Stimulated activated CD8-positive, alpha-beta memory T cell treated with anti-CD3 and anti-CD28 coated beads, Interleukin-2, amount 100 ng/mL, for 48 hours (primary cell): Measurements from ENCODE around the gene PGA5.

Experiments used
- DNase-seq, 2 donors: peaks; one replicate each; pipeline ENCODE4 v3.0.0-alpha.2; 2020; ENCODE audit warnings: low read depth in 2 of 2

The PGA5 gene

DNA sequence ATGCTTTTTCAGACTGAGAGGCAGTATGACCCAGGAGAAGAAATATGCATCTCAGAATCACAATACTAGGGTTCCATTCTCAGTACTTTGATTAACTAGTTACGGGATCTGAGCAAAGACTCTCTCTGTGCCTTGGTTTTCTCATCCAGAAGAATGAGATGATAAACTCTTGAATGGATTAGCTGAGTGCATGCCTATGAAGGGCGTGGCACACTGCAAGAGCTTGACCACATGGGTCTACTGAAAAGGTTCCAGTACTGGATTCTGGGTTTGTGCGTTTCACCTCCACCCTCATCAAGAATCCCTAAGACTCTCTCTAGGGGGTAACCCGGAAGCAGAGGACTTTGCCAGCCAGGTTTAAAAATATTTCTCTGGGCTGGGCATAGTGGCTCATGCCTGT, 25.6 kb downstream of the PGA5 start:
- DNase-seq: no peak

DNA sequence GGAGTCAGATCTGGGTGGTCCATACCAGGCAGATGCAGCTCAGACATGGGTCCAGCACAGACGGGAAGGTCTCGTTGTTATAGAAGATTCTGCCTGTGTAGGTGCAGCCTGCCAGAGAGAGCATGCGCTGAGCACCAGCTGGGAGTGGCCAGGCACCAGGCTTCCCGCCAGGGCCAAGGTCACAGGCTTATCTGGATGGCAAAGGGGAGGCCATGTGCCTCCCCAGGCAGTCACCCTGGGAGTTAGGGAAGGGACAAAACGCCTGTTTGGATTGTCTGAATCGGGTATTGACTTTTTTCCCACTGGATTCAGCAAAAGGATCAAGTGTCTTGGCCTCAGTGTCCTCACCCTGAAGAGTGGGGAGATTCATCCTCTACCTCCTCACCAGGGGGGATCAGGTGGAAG, 26.5 kb downstream of the PGA5 start:
- no peak for DNase-seq

DNA sequence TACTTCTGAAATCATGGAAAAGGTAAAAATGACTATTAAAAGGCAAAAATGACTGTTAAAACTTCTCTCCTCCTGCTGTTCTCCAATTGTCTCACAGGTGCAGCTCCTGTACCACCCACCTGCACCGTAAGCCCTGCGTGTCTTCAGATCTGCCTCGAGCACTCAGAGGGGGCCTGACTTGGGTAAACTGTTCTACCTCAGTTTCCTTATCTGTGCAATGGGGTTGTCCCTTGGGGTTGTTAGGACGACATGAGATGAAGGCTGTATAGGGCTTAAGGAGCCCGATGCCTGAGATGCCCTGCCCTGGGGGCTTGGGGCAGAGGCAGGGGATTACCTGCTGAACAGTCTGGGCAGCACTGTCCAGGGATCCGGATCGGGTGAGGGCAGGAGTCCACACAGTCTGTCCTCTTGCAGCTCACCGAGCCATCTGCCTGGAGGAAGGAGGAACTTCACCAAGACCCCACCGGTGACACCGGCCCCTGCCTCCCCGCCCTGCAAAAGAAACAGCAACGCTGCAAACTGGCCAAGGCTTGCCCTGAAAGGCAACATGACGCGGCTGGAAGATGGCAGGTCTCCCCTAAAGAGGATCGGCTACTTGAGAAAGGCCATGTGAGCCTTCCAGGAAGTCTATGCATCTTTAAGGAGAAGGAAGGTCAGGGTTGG, 27.7 kb downstream of the PGA5 start:
- no peak for DNase-seq

DNA sequence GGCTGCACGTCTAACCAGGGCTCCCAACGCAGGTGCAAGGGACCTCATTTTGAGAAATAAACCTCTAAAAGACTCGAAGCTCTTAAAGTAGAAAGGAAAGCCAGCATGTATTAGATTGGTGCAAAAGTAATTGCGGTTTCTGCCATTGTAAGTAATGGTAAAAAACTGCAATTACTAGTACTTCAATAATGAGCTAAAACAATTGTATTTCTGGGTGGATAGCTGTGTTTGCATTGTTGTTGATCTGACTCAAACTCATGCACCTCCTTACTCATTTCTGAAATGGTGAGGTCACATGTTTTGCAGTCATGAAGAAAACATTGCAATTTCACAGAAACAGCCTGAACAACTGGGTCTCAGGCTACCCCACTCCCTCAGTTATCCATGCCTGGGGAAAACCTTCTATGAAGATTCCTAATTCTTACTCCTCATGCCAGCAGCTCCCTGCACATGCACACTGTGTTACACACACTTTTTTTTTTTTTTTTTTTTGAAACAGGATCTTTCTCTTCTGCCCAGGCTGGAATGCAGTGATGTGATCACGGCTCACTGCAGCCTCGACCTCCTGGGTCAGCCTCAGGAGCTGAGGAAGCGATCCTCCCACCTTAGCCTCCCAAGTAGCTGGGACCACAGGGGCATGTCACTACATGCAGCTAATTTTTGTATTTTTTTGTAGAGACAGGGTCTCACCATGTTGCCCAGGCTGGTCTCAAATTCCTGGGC, 29.5 kb downstream of the PGA5 start:
- no peak for DNase-seq

DNA sequence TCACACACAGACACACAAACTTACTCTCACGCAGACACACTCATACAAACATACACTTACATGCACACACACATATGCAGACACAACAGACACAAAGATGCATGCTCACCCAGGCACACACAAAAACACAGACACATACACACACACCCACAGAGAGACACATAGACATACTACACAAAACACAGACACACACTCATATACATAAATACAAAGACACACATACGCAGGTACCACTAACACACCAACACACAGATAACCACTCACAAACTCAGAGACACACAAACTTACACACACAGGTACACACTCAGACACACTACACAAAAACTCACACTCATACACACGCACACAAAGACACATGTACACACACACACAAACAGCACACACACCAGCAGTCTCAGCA, 31.8 kb downstream of the PGA5 start:
- no peak for DNase-seq

DNA sequence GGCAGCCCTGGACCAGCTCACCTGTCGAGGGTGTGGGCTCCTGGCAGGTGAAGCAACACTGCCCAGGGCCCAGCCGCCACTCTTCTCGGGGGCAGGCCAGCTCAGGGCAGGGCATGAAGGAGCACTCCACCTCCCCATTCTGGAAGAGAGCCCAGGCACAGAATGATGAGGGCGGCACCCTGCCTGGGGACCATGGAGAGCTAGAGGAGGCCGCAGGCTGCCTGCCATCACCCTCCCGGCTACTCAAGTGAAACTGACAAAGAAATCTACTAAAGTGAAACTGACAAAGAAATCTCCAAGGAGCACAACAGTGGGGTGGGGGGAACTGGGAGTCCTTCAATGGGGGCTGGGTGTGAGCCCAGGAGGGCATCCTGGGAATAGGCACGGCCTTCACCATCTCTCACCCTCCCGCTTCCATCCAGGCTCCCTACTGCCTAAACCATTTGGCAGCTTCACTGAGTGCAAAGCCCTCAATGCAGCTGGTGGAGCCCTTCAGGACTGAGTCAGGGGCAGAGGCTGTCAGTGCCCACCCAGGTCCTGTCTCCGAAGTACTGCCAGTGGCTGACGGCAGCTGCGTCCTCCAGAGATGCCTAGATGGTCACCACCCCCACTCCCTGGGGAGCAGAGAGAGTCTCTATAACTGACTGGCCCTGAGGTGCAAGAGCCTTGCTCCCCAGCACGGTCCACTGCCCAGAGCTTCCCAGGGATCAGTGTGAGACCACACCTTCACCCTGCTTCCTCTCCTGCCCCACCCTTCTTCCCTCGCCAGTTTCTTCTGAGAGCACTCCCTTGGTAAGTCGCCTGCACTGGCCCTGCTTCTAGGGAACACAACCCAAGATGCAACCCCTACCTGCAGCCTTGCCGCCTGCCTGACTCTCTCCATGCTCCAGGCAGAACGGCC, 32.5 kb downstream of the PGA5 start:
- no peak for DNase-seq

DNA sequence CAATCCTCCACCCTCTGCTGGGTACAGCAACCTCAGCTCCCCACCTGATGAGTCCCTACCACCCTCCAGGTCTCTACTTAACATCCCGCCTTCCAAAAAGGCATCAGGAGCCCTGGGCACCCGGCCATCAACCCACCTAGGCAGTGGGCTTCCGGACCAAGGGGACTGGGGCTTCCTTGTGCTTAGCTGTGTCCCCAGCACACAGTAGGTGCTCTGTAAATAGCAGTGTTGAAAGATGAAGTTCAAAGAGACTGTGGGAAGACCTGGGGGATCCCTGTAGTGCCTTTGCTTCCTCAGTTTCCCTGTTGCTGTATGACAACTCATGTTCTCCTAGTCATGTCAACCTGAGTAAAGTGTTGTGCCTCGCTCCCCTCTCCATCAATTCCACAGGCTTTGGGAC, 33.1 kb downstream of the PGA5 start:
- DNase-seq: no peak

DNA sequence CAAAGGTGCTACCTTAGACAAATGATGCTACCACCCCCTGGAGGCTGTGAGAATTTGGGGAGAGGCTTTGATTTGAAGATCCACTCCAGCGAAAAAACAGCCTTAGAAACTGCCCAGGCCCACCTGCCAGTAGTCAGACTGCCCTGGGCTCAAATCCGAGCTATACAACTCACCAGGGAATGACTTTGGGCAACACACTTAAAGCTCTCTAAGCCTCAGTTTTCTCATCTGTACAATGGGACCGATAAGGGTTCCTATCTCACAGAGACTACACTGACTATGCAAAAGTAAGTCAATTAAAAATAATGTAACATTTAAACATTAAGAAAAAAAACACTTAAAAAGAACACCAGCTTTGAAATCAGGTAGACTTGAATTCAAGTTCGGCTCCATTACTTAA, 34.2 kb downstream of the PGA5 start:
- no peak for DNase-seq

DNA sequence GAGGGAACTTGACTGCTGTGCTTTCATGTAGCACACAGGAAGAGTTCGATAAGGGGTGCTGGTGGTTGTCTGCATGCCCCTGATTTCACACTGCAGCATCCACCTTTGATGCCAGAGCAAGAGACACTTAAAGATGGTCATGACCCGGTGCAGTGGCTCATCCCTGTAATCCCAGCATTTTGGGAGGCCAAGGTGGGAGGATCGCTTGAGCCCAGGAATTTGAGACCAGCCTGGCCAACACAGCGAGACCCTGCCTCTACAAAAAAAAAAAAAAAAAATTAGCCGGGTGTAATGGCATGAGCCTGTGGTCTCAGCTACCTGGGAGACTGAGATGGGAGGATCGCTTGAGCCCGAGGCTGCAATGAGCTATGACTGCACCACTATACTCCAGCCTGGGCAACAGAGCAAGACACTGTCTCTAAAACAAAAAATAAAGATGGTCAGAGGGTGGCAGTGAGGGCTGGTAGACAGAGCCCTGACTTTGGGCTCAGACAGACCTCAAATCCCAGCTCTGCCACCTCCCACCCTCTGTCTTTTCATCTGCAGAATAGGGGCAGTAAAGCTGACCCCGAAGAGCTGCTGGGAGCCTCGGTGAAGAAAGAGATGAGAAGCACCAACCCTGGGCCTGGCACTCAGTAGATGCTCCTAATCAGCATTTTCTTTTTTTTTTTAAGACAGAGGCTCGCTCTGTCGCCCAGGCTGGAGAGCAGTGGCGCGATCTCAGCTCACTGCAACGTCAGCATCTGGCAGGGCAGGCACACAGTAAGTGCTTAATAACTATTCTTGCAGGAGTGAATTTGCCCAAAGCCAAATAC, 36.4 kb downstream of the PGA5 start:
- DNase-seq: no peak

DNA sequence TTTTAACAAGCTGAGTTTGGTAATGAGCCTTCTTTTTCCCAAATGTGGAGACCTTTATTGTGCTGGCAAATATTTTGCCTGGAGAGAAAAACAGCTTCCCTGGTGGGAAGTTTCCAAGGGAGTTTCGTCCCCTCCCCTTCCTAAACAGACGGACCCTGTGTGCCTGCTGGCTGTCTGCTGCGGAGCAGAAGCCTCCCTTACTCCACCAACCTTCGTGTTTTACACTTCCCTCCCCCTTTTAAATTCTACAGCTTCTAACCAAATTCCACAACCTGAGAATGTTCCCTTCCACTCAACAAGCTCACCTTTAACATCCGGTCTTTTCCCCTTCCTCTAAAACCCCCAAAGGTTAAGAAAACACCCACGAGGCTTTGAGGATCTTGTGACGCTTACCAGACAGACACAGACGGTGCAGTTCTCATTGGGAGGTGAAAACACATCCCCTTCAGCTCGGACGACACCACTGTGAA, 37.1 kb downstream of the PGA5 start:
- no peak for DNase-seq

DNA sequence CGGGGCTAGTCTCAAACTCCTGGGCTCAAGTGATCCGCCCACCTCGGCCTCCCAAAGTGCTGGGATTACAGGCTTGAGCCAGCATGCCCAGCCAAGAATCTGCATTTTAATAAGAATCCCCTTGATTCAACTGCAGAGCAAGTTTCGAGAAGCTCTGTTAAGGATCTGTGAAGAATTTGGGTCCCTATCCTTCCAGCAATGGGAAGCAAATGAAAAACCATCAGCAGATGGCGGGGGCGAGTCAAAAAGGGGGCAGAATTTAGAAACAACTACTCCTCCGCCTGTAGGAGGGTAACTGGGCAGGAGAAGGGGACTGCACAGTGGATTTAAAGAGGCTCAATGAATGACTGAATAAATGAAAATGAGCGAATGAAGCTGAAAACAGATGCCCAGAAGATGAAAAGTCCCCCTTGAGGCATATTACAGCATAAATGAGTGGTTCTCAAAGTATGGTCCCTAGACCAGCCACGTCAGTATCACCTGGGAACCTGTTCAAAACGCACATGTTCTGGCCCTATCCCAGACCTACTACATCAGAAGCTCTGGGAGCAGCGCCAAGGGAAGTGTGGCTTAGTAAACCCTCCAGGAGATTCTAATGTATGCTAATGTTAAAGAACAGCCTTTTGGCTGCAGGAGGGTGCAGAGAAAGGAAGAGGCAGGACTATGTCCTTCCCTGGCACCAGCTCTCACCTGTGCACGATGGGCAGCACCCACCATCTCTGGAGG, 39.1 kb downstream of the PGA5 start:
- no peak for DNase-seq

DNA sequence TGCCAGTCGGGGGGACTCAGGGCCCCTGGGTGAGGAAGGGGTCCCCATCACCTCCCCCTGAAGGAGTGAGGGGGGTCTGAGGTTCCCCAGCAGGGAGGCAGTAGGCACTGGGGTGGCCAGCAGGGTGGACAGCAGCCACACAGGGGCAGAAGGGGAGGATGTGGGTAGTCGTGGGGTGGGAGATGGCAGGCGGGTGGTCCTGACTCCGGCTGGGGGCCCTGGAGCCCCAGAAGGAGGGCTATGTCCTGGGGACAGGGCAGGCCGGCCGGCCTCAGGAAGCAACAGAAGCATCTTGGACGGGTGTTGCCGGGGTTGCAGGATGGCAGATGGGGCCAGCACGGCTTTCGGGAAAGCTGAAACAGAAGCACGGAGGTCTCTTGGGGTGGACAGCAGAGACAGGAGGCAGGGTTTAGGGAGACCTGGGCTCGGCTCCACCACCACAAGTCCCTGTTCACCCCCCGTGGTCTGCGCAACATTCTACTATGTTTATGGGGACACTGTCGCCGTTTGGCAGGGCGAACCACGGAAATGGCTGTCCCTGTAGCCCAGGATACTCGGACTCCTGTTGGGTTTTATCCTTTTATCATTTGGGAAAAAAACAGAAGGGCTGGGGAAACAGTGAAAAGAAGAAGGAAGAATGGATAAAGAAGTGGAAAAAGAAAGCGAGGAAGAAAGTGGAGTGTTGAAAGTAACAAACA, 40.1 kb downstream of the PGA5 start:
- no peak for DNase-seq

DNA sequence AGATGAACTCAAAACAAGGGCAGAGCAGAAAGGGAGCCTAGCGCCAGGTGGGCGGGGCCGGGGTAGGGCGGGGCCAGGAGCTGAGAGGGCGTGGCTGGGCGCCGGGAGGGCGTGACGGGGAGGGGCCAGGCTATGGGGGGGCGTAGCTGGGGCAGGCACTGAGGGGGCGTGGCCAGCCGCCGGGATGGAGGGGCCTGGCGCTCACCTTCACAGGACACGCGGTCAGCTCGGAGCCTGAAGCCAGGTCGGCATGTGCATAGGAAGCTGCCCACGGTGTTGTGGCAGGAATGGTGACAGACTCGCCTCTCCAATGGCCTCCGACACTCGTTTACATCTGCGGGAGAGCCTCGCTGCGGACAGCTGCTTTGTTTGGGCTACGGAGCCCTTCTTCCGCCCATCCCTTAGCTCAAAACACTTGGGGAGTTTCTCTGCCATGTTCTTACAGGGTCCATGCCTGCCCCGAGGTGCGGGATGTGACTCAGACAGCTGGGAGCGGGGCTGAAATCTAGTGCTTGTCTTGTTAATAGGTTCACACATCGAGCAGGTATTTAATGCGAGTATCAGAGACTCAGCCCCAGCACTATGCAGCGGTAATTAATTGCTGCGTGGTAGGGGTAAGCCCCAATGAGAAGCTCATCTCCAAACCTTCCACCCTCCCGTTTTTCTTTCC, 40.7 kb downstream of the PGA5 start:
- peak; percentile 37 to 52 for DNase-seq

DNA sequence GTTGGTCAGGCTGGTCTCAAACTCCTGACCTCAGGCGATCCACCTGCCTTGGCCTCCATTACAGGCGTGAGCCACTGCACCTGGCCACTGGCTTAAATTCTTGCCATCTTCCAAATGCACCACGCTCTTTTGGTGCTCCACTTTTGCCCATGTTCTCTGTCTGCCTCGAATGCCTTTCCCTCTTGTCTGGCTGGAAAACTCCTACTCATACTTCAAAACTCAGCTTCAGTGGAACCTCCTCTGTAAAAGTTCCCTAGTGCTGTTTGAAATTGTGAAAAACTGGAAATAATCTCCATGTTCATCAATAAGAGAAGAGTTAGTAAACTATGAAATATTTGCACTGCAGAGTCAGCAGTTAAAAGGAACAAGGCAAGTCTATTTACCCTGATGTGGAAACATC, 42.6 kb downstream of the PGA5 start:
- no peak for DNase-seq

DNA sequence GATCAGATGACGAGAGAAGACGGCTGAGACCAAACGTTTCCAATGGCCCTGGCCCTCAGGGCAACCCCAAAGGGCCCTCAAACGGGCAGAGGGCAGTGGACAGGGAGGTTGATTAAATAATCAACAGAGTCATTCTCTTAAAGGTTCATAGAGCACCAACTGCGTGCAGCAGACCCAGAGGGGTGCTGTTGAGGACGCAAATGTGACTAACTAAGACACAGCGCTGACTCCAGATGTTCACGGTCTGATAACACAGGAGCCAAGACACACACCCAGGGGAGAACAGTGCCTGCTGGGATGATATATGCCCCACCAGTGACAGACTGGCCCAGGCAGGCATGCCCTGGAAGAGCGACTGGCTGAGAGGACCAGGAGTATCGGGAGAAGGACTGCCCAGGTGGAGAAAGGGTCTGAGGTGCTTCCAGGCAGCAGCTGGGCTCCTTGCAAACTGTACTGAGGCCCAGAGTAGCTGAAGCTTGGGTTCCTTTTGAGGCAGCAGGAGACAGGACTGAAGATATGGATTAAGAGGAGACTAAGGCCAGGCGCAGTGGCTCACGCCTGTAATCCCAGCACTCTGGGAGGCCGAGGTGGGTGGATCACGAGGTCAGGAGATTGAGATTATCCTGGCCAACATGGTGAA, 46.5 kb downstream of the PGA5 start:
- DNase-seq: no peak

DNA sequence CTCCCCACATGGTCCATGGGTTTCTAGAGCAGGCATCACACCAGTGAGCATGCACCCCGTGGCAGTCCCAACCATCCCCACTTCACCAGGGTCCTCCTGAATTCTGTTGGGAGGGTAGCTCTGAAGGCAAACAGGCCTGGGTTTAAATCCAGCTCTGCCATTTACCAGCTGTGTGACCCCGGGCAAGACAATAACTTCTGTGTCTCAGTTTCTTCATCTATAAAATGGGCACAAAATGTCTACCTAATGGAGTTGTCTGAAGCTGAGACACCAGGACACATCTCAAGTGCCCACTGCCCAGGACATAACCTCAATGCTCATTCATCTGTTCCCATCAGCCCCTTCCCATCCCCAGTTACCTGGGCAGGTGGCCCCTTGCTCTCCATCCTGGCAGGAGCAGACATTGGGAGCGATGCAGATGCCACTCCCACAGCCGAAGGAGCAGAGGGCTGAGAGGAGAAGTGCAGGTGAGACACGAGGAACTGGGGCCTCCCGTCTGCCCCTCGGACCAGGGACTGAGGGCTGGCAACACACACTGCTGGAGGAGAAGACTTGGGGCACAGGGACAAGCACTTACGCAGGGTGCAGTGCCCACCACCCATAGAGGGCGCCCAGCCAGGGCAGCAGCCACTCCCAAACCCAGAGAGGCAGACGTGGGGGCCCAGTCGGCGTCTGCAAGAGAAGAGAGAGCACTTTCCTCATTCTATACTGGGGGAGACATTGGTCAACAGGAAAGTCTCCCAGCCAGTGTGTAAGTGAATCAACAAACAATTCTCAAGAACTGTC, 50.1 kb downstream of the PGA5 start:
- no peak for DNase-seq

DNA sequence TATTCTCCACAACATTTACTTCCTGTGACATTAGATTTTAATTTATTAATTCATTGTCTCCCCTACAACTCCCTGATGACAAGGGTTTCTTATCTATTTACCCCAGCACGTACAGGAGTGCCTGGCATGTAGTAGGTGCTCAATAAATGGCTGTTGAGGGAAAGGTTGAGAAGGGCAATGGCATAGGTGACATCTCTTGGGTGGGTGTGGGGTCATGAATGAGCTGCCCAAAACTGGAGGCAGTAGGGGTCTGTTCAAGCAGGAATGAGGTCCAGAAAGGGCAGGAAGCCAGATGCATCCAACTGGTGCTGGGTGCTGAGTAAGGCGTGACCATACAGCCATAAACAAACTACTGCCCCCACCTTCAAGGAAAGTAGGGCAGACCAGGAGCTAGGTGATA, 51.4 kb downstream of the PGA5 start:
- no peak for DNase-seq

DNA sequence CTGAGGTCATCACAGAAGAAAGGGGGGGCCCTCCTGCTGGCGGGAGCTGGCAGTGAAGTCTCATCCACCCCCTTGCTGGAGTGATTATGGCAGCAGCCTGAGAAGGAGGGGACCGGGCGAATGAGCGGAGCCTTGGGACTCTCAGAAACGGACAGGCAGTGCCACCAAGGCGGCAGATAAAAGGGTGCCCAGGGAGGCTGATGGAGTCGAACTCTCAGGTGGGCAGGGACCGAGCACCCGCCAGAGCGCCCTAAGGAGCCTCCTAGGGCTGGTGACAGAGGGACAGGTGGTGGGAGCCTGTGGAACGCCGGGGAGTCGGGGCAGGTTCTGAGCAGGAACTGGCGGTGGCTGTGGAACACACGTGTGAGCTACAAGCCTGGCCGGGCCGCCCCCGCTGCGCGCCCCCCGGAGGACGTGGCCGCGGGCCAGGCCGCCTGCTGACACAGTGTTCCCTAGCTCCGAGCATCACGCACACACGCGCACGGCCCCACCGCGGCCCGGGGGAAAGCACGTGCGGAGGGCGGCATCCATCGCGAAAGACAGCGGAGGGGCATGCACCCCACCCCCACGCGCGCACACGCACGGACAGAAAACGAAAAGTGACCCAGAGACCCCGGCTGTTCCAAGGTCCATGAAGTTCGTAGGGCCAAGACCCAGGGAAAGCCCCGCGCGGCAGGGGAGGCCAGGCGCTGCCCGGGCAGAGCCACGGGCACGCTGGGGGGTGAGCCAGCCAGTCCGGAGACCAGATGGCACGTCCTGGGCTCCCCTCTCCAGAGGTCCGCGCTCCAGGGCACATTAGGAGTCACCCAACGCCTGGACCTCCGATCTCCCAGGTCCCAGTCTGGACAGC, 53.1 kb downstream of the PGA5 start:
- DNase-seq: peak; percentile 47 to 50
